ENCODE measurements around the gene RAMAC. TPM values are rescaled to one million over a fixed set of nuclear protein-coding genes. Genes with fewer than 3 reads are reported as not detected.

Gene RAMAC
- total and polyA plus RNA-seq, 10 of the 15 experiments (the other 5 are each of a cell fraction or from before 2014, with no cell fraction given), result 22.4 to 109 (median 41.7) TPM

GRCh38 chr15:83011271-83012075 is 25.5 kb downstream of the RAMAC start, which contains the start of gene C15orf40 (continued):
- TF ChIP-seq ZNF687 (IDR thresholded peaks at IDR 0.05), result peak; percentile 94
- peak; percentile 95 for TF ChIP-seq POLR2A (IDR thresholded peaks at IDR 0.05; ENCODE audit: low read depth, low read length)
- TF ChIP-seq POLR2AphosphoS5 (IDR thresholded peaks at IDR 0.05; ENCODE audit: low read length), result peak; percentile 87
- peak; percentile 91 for TF ChIP-seq GABPA (IDR thresholded peaks at IDR 0.05; ENCODE audit: low read depth)
- no peak for TF ChIP-seq CBX3 (IDR thresholded peaks at IDR 0.05; ENCODE audit: borderline replicate concordance, low read depth)
- TF ChIP-seq, protein P1, sequence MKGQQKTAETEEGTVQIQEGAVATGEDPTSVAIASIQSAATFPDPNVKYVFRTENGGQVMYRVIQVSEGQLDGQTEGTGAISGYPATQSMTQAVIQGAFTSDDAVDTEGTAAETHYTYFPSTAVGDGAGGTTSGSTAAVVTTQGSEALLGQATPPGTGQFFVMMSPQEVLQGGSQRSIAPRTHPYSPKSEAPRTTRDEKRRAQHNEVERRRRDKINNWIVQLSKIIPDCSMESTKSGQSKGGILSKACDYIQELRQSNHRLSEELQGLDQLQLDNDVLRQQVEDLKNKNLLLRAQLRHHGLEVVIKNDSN (IDR thresholded peaks at IDR 0.05; ENCODE audit: borderline replicate concordance, extremely low read length, insufficient read depth, low read depth, low read length), result peak; percentile 33
- TF ChIP-seq JUNB (IDR thresholded peaks at IDR 0.05), result no peak
- TF ChIP-seq NR2C1 (IDR thresholded peaks at IDR 0.05), result peak; percentile 5; the same call in 1 of the 2 replicates
- TF ChIP-seq MYC (IDR thresholded peaks at IDR 0.05; ENCODE audit: insufficient read depth, insufficient read length, insufficient replicate concordance, low read length, severe bottlenecking), result peak; percentile 61
- 0 out of 2 replicates have a peak, but pooled peaks have one; percentile 53 for TF ChIP-seq PML (IDR thresholded peaks at IDR 0.05; ENCODE audit: low read length)
- TF ChIP-seq, protein P2, sequence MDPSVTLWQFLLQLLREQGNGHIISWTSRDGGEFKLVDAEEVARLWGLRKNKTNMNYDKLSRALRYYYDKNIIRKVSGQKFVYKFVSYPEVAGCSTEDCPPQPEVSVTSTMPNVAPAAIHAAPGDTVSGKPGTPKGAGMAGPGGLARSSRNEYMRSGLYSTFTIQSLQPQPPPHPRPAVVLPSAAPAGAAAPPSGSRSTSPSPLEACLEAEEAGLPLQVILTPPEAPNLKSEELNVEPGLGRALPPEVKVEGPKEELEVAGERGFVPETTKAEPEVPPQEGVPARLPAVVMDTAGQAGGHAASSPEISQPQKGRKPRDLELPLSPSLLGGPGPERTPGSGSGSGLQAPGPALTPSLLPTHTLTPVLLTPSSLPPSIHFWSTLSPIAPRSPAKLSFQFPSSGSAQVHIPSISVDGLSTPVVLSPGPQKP (IDR thresholded peaks at IDR 0.05; ENCODE audit: low read depth, low read length), result peak; percentile 85
- peak; percentile 81 for TF ChIP-seq HCFC1 (IDR thresholded peaks at IDR 0.05; ENCODE audit: low read length)
- peak; percentile 93 for TF ChIP-seq MXI1 (IDR thresholded peaks at IDR 0.05; ENCODE audit: low read depth, low read length)
- no peak for TF ChIP-seq TCF3 (IDR thresholded peaks at IDR 0.05; ENCODE audit: borderline replicate concordance, insufficient read depth, low read depth, low read length)
- no peak; the same call in 1 of the 2 replicates for TF ChIP-seq ZNF207 (IDR thresholded peaks at IDR 0.05; ENCODE audit: borderline replicate concordance)
- no peak for TF ChIP-seq STAT1 (conservative IDR thresholded peaks at IDR 0.05)
- TF ChIP-seq POU2F2 (IDR thresholded peaks at IDR 0.05; ENCODE audit: borderline replicate concordance, low read depth, low read length), result peak; percentile 77; the same call in 1 of the 3 replicates
- no peak for TF ChIP-seq ZBTB4 (CRISPR knock-in tag; IDR thresholded peaks at IDR 0.05)
- no peak for TF ChIP-seq CBX5 (IDR thresholded peaks at IDR 0.05; ENCODE audit: low read depth)
- no peak for TF ChIP-seq ZBED1 (IDR thresholded peaks at IDR 0.05; ENCODE audit: borderline replicate concordance)
